Measurements from ENCODE around the gene NFRKB. TPM values are rescaled to one million over a fixed set of nuclear protein-coding genes. Genes with fewer than 3 reads are reported as not detected.

NFRKB gene
- total RNA-seq, 1 experiment from 2014 or later: 27.4 TPM

- POLR2A ChIA-PET: no interaction called here
- H3K4me1 ChIP-seq (ENCODE audit: control insufficient read depth in 1 of 2, insufficient read depth in 2 of 2, low read length in 2 of 2): peaks cover 0 to 10% of the 10 kb centered on the region in 2 experiments; a peak in 1 of 4 replicates
- ATAC-seq: no peak
- H3K4me3 ChIP-seq (replicated peaks in 1 of 2; ENCODE audit: low read depth in 1 of 2, low read length in 2 of 2): no peak overlapping the region
- no peaks in the 10 kb centered on the region for H4K20me1 ChIP-seq (ENCODE audit: insufficient read depth)
- no peak overlapping the region for H2AFZ ChIP-seq (ENCODE audit: low read depth, low read length, poor library complexity, severe bottlenecking)
- H3K4me2 ChIP-seq (ENCODE audit: low read length): no peak overlapping the region
- no peaks in the 10 kb centered on the region for H3K9me2 ChIP-seq (ENCODE audit: insufficient read depth)
- H3K27ac ChIP-seq (ENCODE audit: low read depth, low read length): no peak overlapping the region
- RAD21 ChIA-PET (ENCODE audit: low non-redundant PET in 1 of 2, low total read pairs in 2 of 2, uncharacterized antibody in 2 of 2, unreplicated experiment in 2 of 2): no interaction called here
- H3K79me2 ChIP-seq (ENCODE audit: insufficient read depth, low read length): no peaks in the 10 kb centered on the region
- H3K9ac ChIP-seq (ENCODE audit: low read length): no peak overlapping the region
- no TSS peak for BruUV-seq (replicated peaks)
- CTCF ChIA-PET: interaction anchor here (1.2 to 1.7 kb wide), 2 partner anchors 9 to 214 kb away, joined by 3 read pairs; no protein-coding TSS in a partner anchor
- no peak for DNase-seq (ENCODE audit: low read depth, low spot score)
- intact Hi-C loops (cut with micrococcal nuclease): no loop called here
- no peaks in the 10 kb centered on the region for H3K27me3 ChIP-seq (ENCODE audit: insufficient read depth, low read length)
- H3K36me3 ChIP-seq (ENCODE audit: control insufficient read depth in 1 of 2, insufficient read depth in 2 of 2, low read length in 2 of 2): no peaks in the 10 kb centered on the region
- TF ChIP-seq ZBTB33 (IDR thresholded peaks at IDR 0.05; ENCODE audit: extremely low read depth, insufficient replicate concordance, low read length) (no peak), REST (IDR thresholded peaks at IDR 0.05; ENCODE audit: low read depth) (no peak), SP1 (IDR thresholded peaks at IDR 0.05; ENCODE audit: low read depth) (no peak), MAX (IDR thresholded peaks at IDR 0.05) (no peak), EZH2 (IDR thresholded peaks at IDR 0.05) (no peak), POLR2AphosphoS5 (IDR thresholded peaks at IDR 0.05; ENCODE audit: low read depth, low read length) (no peak), ATF3 (IDR thresholded peaks at IDR 0.05) (no peak), SIN3A (IDR thresholded peaks at IDR 0.05; ENCODE audit: low read depth) (no peak), JUND (IDR thresholded peaks at IDR 0.05) (no peak), CTCF (IDR thresholded peaks at IDR 0.05 in 2 of 3, conservative IDR thresholded peaks at IDR 0.05 in 1 of 3; ENCODE audit: borderline replicate concordance in 1 of 3, insufficient read depth in 1 of 3, low read depth in 2 of 3, low read length in 2 of 3) (no peak), CEBPB (IDR thresholded peaks at IDR 0.05; ENCODE audit: low read depth) (no peak), YY1 (IDR thresholded peaks at IDR 0.05; ENCODE audit: extremely low read depth, insufficient replicate concordance, low read depth, low read length) (no peak)
- no peaks in the 10 kb centered on the region for H3K9me3 ChIP-seq (ENCODE audit: control insufficient read depth in 1 of 2, insufficient read depth in 1 of 2, low read depth in 1 of 2, low read length in 2 of 2)
These were observed 37.1 kb upstream of the NFRKB start for GRCh38 chr11:129932381-129933067.
